ENCODE results near the gene SYAP1. TPM values are rescaled to one million over a fixed set of nuclear protein-coding genes. Genes with fewer than 3 reads are reported as not detected.

The SYAP1 gene
- total RNA-seq, 4 donors from 2014 or later: 10.6 to 22.6 (median 16.9) TPM

GRCh38 chrX:16743604-16744325 lies 24.4 kb downstream of the SYAP1 start:
- no peak for TF ChIP-seq POLR2A (IDR thresholded peaks at IDR 0.05)
- TF ChIP-seq EP300 (IDR thresholded peaks at IDR 0.05): no peak
- no peak for TF ChIP-seq CTCF (IDR thresholded peaks at IDR 0.05)
- H3K9me3 ChIP-seq: no peaks in the 10 kb centered on the region
- H3K4me3 ChIP-seq: no peak overlapping the region
- H3K27me3 ChIP-seq: no peaks in the 10 kb centered on the region
- peaks cover 0 to 69% (median 9%) of the 10 kb centered on the region in 3 donors for H3K36me3 ChIP-seq
- no peaks in the 10 kb centered on the region for H3K4me1 ChIP-seq
- DNase-seq (ENCODE audit: low spot score in 2 of 2): no peak
- 93 to 95% methylated on average over 12 of the region's 12 CpGs for WGBS, 2 donors
- H3K27ac ChIP-seq: no peak overlapping the region

DNA sequence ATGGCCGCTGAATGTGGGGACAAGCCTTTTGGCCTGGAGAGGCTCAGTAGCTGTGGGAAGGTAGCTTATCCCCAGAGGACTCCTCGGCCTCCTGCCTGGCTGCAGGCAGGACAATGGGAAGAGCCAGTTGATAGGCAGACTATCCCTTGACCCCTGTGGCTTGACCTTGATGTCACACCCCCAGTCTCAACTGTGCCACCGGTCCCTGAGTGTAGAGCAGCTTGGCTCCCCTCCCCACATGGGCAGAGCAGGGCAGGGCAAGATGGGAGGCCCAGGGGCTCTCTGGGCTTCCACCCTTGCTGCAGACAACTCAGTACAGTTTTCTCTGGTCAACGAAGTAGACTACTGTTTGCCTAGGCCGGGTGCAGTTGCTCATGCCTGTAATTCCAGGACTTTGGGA lies 25.7 kb downstream of the SYAP1 start:
- no peak for DNase-seq (ENCODE audit: low spot score in 2 of 2)
- Histone ChIP-seq H3K36me3 (peaks cover 0 to 80% (median 9%) of the 10 kb centered on the region in 3 donors), H3K4me1 (no peaks in the 10 kb centered on the region), H3K4me3 (no peak overlapping the region), H3K27ac (no peak overlapping the region), H3K9me3 (no peaks in the 10 kb centered on the region), H3K27me3 (no peaks in the 10 kb centered on the region)
- TF ChIP-seq POLR2A (IDR thresholded peaks at IDR 0.05) (no peak), CTCF (IDR thresholded peaks at IDR 0.05) (no peak), EP300 (IDR thresholded peaks at IDR 0.05) (no peak)
- 92% methylated on average over 4 to 5 of the region's 5 CpGs for WGBS, 2 donors

DNA sequence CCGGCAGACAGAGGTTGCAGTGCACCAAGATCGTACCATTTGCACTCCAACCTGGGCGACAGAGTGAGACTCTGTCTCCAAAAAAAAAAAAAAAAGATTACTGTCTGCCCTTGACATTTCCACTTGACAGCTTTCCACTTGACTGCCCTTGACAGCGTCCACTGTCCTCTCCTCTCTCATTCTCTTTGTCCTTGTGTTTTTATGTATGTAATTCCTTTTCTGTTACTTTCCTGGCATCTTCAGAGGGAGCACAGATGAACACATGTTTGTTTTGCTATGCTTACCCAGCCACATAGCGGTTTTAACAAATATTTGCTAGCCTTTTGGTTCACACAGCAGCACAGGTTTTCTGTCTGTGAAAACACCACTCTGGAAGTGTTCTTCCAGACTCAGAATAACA lies 26.2 kb downstream of the SYAP1 start:
- WGBS, 2 donors: 90% methylated on average over 5 of the region's 5 CpGs
- Histone ChIP-seq H3K27me3 (no peaks in the 10 kb centered on the region), H3K9me3 (no peaks in the 10 kb centered on the region), H3K4me3 (no peak overlapping the region), H3K27ac (no peak overlapping the region), H3K36me3 (peaks cover 0 to 81% (median 9%) of the 10 kb centered on the region in 3 donors), H3K4me1 (no peaks in the 10 kb centered on the region)
- DNase-seq (ENCODE audit: low spot score in 2 of 2): no peak
- TF ChIP-seq CTCF (IDR thresholded peaks at IDR 0.05) (no peak), POLR2A (IDR thresholded peaks at IDR 0.05) (no peak), EP300 (IDR thresholded peaks at IDR 0.05) (no peak)

GRCh38 chrX:16748425-16748824 lies 29.0 kb downstream of the SYAP1 start:
- DNase-seq (ENCODE audit: low spot score in 2 of 2): no peak
- Histone ChIP-seq H3K4me3 (no peak overlapping the region), H3K4me1 (no peaks in the 10 kb centered on the region), H3K9me3 (no peaks in the 10 kb centered on the region), H3K36me3 (peaks cover 0 to 65% (median 6%) of the 10 kb centered on the region in 3 donors), H3K27me3 (no peaks in the 10 kb centered on the region), H3K27ac (no peak overlapping the region)
- TF ChIP-seq POLR2A (IDR thresholded peaks at IDR 0.05): no peak
- TF ChIP-seq CTCF (IDR thresholded peaks at IDR 0.05): no peak
- TF ChIP-seq EP300 (IDR thresholded peaks at IDR 0.05): no peak
- whole genome bisulfite sequencing, 2 donors: 85 to 91% methylated on average over 5 of the region's 5 CpGs

- Histone ChIP-seq H3K36me3 (peaks cover 0 to 56% (median 0%) of the 10 kb centered on the region in 3 donors), H3K27ac (no peak overlapping the region), H3K4me3 (no peak overlapping the region), H3K4me1 (no peaks in the 10 kb centered on the region), H3K27me3 (no peaks in the 10 kb centered on the region), H3K9me3 (no peaks in the 10 kb centered on the region)
- 94 to 95% methylated on average over 7 of the region's 7 CpGs for WGBS, 2 donors
- DNase-seq (ENCODE audit: low spot score in 2 of 2): no peak
- no peak for TF ChIP-seq CTCF (IDR thresholded peaks at IDR 0.05)
- TF ChIP-seq POLR2A (IDR thresholded peaks at IDR 0.05): no peak
- TF ChIP-seq EP300 (IDR thresholded peaks at IDR 0.05): no peak
These were observed 30.7 kb downstream of the SYAP1 start for GRCh38 chrX:16750136-16750535.
